Peyer's patch (tissue), 4 donors: ENCODE data around the gene MLXIP.

Source experiments
- CTCF ChIP-seq, 6 experiments: fragments of 450-650 bp in 4 of 6; fragments of 200-600 bp in 2 of 6; sonication (generic) in 1 of 6; IDR thresholded peaks; one replicate each; pipeline ENCODE4 v1.5.1; 2017 to 2019; ENCODE audit warnings: antibody characterized with exemption in 6 of 6, mild to moderate bottlenecking in 3 of 6, moderate library complexity in 1 of 6
- POLR2A ChIP-seq, 2 donors: fragments of 450-650 bp; IDR thresholded peaks; one replicate each; pipeline ENCODE4 v1.5.1; 2017; ENCODE audit warnings: antibody characterized with exemption in 2 of 2, mild to moderate bottlenecking in 2 of 2, moderate library complexity in 2 of 2

- TF ChIP-seq POLR2A (IDR thresholded peaks at IDR 0.05) (no peak), CTCF (IDR thresholded peaks at IDR 0.05) (no peak)
Measured at GRCh38 chr12:122155705-122156104, 77.1 kb downstream of the MLXIP start.
